Natural killer cell treated with Interleukin-12 subunit alpha and Interleukin-12 subunit beta and Interleukin-15 and Interleukin-18, amount 100 ng/mL, for 72 hours (primary cell): ENCODE measurements around the gene CIAO3. TPM values are rescaled to one million over a fixed set of nuclear protein-coding genes. Genes with fewer than 3 reads are reported as not detected.

Experiments used
- ATAC-seq, 2 donors: fragments of 150-1000 bp; cut with Tn5 transposase in 1 of 2; sonication (Bioruptor Pico), chemical (Tn5 transposase) in 1 of 2; 2 replicates each; pipeline ENCODE4 v1.10.0; 2021
- DNase-seq: peaks from one replicate; pipeline ENCODE4 v3.0.0; 2022; ENCODE audit warnings: low spot score
- H3K27ac Mint-ChIP-seq, 2 donors: 1 replicate in 1 of 2; 2 replicates in 1 of 2; pipeline ENCODE4 v1.8.0; 2022; ENCODE audit warnings: mixed read lengths in 2 of 2, mild to moderate bottlenecking in 1 of 2, moderate library complexity in 1 of 2
- H3K27me3 Mint-ChIP-seq, 2 donors: 1 replicate in 1 of 2; 2 replicates in 1 of 2; pipeline ENCODE4 v1.8.0; 2022; ENCODE audit warnings: mixed read lengths in 2 of 2
- H3K36me3 Mint-ChIP-seq: one replicate; pipeline ENCODE4 v1.8.0; 2022; ENCODE audit warnings: mixed read lengths
- H3K4me1 Mint-ChIP-seq, 2 donors: 1 replicate in 1 of 2; 2 replicates in 1 of 2; pipeline ENCODE4 v1.8.0; 2022; ENCODE audit warnings: low read depth in 2 of 2, mixed read lengths in 2 of 2, mild to moderate bottlenecking in 1 of 2
- H3K4me3 Mint-ChIP-seq: one replicate; pipeline ENCODE4 v1.8.0; 2022; ENCODE audit warnings: mixed read lengths
- H3K9me3 Mint-ChIP-seq: 2 replicates; pipeline ENCODE4 v1.8.0; 2022; ENCODE audit warnings: mixed read lengths
- total RNA-seq, 2 donors: library from RNA; stranded (reverse); gene quantifications; one replicate each; pipeline ENCODE4 v1.2.3, GENCODE V29; 2022

CIAO3 gene
- total RNA-seq, 2 donors from 2014 or later: 26.9 to 54.0 TPM

DNA sequence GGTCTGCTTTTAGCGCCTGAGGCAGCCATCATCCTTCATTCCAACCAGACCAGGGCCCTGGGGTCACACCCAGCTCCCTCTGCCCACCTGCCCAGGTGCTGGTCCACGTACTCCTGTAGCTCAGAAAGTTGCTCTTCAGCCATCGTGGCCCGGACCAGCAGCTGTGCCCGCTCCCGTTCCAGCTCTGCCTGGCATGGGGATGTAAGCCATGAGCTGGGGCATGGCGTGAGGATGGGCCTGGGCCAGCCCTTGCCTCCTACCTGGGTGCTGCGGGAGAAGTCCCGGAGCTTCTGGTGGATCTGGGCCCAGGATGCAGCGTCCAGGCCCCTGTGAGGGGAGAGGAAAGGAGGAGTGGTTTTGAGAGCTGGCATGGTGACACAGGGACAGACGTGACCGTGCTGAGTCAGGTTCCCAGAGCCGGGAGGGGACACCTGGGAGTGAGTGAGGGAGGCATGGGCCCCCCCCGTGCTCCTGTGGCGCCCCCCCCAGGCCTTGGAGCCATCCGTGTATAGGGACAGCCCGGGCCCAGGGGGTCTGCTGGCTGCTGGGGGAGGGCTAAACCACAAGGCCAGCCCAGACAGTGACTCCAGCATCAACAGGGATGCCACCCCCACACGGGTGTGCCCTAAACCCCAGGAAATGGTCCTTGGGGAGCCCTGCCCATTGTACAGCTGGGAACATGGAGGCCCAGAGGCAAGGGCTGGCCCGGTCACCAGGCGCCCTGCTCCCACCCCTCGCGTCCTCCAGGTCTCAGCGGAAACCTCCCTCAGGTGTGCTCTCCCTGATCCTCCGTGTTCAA is 17.8 kb downstream of the CIAO3 start:
- peak overlapping the region; percentile 34 for H3K4me3 Mint-ChIP-seq
- no peaks in the 10 kb centered on the region for H3K36me3 Mint-ChIP-seq
- no peak for ATAC-seq
- H3K9me3 Mint-ChIP-seq: no peaks in the 10 kb centered on the region
- no peaks in the 10 kb centered on the region for H3K27me3 Mint-ChIP-seq
- peaks cover 0 to 15% of the 10 kb centered on the region in 2 donors for H3K4me1 Mint-ChIP-seq
- DNase-seq: no peak
- no peak overlapping the region for H3K27ac Mint-ChIP-seq

DNA sequence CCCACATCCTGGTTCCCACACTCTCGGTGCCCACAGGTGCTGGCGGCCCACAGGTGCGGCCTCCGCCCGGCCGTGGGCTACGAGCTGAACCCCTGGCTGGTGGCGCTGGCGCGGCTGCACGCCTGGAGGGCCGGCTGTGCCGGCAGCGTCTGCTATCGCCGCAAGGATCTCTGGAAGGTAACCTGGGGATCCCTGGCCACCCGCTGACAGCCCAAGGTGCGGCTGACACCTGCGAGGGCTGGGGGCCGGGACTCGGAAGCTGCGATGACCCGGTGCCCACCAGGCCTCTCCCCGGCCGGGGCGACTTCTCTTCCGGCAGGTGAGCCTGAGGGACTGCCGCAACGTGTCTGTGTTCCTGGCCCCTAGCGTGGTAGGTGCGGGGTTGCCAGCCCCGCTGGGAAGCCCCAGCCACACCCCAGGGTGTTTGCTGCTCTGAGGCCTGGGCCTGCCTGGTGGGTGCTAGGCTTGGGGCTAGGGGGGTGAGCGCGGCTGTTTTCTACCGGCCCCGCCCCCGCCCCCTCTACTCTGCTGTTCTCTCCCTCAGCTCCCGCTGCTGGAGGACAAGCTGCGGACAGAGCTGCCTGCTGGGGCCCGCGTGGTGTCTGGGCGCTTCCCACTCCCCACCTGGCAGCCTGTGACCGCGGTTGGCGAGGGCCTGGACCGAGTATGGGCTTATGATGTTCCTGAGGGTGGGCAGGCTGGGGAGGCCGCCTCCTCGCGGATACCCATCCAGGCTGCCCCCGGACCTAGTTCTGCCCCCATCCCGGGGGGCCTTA is 18.8 kb downstream of the CIAO3 start:
- Mint-ChIP-seq H3K4me1 (peaks cover 0 to 15% of the 10 kb centered on the region in 2 donors), H3K36me3 (no peaks in the 10 kb centered on the region), H3K27ac (no peak overlapping the region), H3K27me3 (no peaks in the 10 kb centered on the region), H3K4me3 (peak overlapping the region; percentile 49), H3K9me3 (no peaks in the 10 kb centered on the region)
- no peak for ATAC-seq
- no peak for DNase-seq

DNA sequence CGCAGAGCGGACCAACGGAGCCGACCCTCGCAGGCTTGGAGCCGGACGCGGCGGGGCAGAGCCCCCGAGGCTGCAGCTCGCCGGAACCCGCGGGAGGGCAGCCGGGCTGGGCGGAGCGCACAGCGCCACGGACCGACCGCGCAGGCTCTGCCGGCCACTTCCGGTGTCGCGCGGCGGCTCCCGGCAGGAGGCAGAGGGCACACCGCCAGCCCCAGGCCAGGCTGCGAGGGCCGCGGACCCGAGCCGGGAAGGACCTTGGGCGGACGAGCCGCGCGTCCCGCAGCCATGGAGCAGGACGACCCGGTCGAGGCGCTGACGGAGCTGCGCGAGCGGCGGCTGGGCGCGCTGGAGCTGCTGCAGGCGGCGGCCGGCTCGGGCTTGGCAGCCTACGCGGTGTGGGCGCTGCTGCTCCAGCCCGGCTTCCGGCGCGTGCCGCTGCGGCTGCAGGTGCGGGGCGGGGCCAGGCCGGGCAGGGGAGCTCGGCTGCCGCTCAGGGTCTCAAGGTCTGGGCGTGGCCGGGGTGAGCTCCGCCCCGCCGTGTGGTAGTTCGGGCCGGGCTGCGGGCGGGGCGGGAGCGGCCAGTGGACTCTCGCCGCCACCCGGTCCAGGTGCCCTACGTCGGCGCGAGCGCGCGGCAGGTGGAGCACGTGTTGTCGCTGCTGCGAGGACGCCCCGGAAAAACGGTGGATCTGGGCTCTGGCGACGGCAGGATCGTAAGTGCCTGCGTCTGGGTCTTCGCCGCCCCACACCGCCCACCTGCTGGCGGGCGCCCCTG is 19.6 kb downstream of the CIAO3 start, which contains the start of gene ANTKMT:
TSS of gene ANTKMT (plus strand) at position 157 of the 775 bp plus-strand sequence. CDS start at position 286, 129 bp downstream.
- H3K4me3 Mint-ChIP-seq: peak within 1 kb of the TSS; percentile 79
- no peaks in the 10 kb centered on the region for H3K9me3 Mint-ChIP-seq
- peak within 1 kb of the TSS; percentile 41 to 57 for H3K27ac Mint-ChIP-seq
- H3K27me3 Mint-ChIP-seq: no peaks in the 10 kb centered on the region
- peaks cover 0 to 15% of the 10 kb centered on the region in 2 donors for H3K4me1 Mint-ChIP-seq
- ATAC-seq: peak; percentile 83 to 90
- DNase-seq: peak; percentile 88
- H3K36me3 Mint-ChIP-seq: no peaks in the 10 kb centered on the region

DNA sequence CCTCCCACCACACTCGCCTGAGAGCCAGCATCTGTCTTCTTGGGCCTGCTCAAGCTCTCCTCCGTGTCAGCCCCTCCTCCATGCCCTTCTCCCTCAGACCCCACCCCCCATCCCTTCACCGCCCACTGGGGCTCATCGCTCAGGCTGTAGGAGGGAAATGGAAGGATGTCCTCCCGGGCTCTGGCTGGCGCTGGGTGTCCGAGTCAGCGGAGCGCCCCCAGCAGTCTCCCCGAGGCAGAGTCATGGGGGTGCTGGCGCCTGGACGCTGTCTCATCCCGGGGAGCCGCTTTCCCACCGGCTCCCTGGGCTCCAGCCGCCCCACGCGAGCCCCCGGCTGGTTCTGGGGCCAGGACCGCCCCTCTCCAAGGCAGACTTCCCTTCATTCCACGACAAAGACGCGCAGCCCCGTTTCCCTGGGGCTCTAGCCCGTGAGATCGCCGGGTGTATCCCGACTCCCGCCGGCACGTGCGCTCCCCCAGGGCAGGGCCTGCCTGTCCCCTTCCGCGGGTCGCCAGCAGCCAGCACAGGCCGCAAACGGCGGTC is 20.3 kb downstream of the CIAO3 start:
- Mint-ChIP-seq H3K27me3 (no peaks in the 10 kb centered on the region), H3K4me1 (peaks cover 0 to 15% of the 10 kb centered on the region in 2 donors), H3K9me3 (no peaks in the 10 kb centered on the region), H3K4me3 (peak overlapping the region; percentile 79), H3K27ac (peak overlapping the region; percentile 41 to 57), H3K36me3 (no peaks in the 10 kb centered on the region)
- no peak for DNase-seq
- peak; percentile 29 to 37 for ATAC-seq

DNA sequence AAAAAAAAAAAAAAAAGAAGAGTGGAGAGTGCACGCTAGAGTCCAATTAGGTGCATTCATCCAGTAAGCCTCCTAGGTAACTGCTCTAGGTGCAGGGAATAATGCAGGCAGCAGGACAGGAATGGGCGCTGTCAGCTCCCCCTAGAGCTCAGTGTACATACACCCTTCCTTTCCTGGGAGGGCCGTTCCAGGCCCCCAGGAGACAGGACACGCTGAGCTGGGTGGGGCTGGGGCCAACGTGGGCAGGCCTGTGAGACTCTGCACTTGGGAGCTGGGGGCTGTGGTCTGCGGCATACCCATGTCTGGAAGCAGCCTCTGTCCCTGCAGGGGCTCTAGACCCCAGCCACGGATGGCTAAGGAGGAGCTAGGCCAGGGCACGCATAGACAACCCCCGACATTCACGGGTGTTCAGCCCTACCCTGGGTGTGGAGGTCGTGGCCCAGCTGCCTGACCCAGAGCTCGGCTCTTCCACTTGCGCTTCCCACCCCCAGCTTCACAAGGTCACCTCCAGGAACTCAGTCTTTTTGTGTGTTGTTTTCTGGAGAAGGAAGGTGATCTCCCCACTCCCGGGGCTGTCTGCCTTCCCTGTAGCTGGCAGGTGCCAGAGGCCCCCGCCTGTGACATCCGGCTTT is 20.9 kb downstream of the CIAO3 start:
- Mint-ChIP-seq H3K27me3 (no peaks in the 10 kb centered on the region), H3K9me3 (no peaks in the 10 kb centered on the region), H3K4me1 (peaks cover 0 to 15% of the 10 kb centered on the region in 2 donors), H3K27ac (peak overlapping the region; percentile 41 to 57), H3K4me3 (peak overlapping the region; percentile 79), H3K36me3 (no peaks in the 10 kb centered on the region)
- DNase-seq: no peak
- no peak for ATAC-seq

DNA sequence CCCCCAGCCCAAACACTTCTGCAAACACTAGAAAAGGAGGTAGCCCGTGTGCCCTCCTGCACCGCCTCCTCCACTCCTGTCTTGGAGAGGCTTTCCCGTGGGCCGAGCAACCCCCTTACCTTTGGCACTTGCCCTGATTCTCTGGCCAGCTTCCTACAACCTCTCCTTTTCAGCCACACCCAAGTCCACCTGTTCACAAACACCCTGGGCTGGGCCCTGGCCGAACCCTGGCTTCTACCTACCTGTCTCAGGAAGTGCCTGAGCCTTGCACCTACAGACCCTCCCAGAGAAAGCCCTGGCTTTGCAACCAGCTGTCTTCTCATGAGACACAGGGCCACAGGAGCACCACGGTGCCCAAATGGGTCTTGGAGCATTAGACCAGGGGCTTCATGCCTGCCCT is 21.9 kb downstream of the CIAO3 start:
- ATAC-seq (no peak), DNase-seq (no peak)
- Mint-ChIP-seq H3K9me3 (no peaks in the 10 kb centered on the region), H3K27me3 (no peaks in the 10 kb centered on the region), H3K4me3 (peak overlapping the region; percentile 79), H3K27ac (no peak overlapping the region), H3K36me3 (no peaks in the 10 kb centered on the region), H3K4me1 (peaks cover 0 to 15% of the 10 kb centered on the region in 2 donors)

DNA sequence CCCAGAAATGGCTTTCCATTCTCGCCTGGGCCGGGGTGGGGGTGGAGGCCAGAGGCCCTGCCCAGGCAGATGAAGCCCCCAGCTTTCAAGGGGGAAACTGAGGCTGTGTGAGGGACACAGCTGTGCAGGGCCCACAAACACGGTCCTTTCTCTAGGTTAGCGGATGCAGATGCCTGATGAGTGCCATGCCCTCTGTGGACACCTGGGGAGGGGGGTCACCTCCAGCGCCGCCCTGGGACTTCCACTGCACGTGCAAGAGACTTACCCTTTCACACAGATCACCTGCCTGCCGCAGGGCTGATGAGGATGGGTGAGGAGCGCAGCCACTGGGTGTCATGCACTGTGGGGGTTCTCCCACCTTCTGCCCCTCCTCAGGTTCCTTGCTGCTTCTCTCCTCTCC is 22.4 kb downstream of the CIAO3 start:
- peaks cover 0 to 15% of the 10 kb centered on the region in 2 donors for H3K4me1 Mint-ChIP-seq
- no peak overlapping the region for H3K4me3 Mint-ChIP-seq
- no peaks in the 10 kb centered on the region for H3K27me3 Mint-ChIP-seq
- no peak for DNase-seq
- no peak overlapping the region for H3K27ac Mint-ChIP-seq
- ATAC-seq: no peak
- no peaks in the 10 kb centered on the region for H3K36me3 Mint-ChIP-seq
- no peaks in the 10 kb centered on the region for H3K9me3 Mint-ChIP-seq

DNA sequence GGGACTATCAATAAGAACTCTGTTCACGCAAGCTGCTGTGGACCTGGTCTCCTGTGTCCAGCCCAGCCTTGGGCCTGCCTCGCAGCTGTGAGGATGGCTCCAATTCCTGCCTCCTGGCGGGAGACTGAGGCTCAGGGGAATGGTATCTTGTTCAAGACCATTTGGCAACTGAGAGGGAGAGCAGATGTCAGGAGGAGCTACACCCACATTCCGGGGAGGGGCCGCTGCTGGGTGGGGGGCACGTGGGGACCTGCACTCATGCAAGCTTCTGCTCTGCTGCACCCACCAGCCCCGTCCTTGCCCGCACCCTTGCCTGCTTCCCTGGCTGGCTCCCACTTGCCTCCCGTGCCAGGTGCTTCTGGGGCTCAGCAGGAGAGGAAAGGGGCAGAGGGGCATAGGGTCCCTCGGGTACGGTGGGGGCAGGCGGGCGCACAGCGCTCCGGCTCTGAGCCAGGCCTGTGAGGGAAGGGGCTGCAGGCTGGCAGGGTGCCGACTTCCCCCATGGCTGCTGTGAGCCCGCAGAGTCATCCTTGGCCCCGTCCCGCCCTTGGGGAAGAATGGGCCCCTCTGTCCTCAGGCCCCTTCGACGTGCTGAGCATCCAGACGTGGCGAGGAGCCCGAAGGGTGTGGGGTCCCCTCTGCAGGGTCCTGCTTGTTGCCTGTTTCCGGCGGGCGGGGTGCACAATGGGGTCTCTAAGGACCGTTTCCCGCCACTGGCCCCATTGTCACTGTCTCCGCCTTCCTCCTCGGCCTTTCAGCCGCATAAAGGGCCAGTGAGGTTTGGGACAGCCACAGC is 23.1 kb downstream of the CIAO3 start:
- ATAC-seq (no peak), DNase-seq (no peak)
- Mint-ChIP-seq H3K27me3 (peaks cover 0 to 2% of the 10 kb centered on the region in 2 donors), H3K36me3 (no peaks in the 10 kb centered on the region), H3K27ac (no peak overlapping the region), H3K4me3 (no peak overlapping the region), H3K9me3 (no peaks in the 10 kb centered on the region), H3K4me1 (peaks cover 0 to 16% of the 10 kb centered on the region in 2 donors)

DNA sequence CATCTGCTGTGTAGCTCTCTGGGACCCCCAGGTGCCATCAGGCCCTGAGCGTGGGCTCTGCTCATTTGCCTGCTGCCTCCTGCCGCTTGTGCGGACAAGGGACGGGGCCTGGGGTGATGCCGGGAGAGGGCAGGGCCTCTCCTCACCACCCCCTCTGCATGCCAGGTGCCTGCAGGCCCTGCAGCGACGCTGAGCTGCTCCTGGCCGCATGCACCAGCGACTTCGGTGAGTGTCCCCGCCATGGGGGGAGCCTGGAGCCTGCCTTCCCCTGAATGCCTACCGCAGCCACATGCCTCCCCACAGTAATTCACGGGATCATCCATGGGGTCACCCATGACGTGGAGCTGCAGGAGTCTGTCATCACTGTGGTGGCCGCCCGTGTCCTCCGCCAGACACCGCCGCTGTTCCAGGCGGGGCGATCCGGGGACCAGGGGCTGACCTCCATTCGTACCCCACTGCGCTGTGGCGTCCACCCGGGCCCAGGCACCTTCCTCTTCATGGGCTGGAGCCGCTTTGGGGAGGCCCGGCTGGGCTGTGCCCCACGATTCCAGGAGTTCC is 23.9 kb downstream of the CIAO3 start:
- Mint-ChIP-seq H3K27ac (no peak overlapping the region), H3K4me3 (peak overlapping the region; percentile 30), H3K36me3 (no peaks in the 10 kb centered on the region)

DNA sequence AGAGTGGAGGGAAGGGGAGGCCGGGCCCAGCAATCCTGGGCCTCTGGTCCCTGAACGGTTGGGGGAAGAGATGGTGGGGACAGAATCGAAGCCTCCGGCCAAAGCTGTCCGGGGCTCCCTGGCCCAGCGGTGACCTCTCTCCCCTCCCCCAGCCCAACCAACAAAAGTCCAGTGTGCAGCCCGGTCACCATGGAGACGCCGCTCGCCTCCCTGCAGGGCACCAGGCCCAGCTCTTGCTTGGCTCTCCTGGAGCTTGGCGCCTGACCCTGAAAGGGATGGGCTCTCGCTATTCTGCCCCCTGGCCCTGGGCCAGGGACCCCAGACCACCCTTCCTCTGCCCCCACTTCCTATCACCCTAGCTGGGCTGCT is 24.6 kb downstream of the CIAO3 start:
- DNase-seq: no peak
- Mint-ChIP-seq H3K27ac (no peak overlapping the region), H3K4me1 (peaks cover 0 to 16% of the 10 kb centered on the region in 2 donors), H3K4me3 (peak overlapping the region; percentile 30), H3K27me3 (peaks cover 0 to 3% of the 10 kb centered on the region in 2 donors), H3K36me3 (no peaks in the 10 kb centered on the region), H3K9me3 (no peaks in the 10 kb centered on the region)
- ATAC-seq: no peak

More for the DNA sequence above, 23.9 kb downstream of the CIAO3 start:
- Mint-ChIP-seq H3K27me3 (peaks cover 0 to 3% of the 10 kb centered on the region in 2 donors), H3K4me1 (peaks cover 0 to 16% of the 10 kb centered on the region in 2 donors), H3K9me3 (no peaks in the 10 kb centered on the region)
- DNase-seq: no peak
- no peak for ATAC-seq

DNA sequence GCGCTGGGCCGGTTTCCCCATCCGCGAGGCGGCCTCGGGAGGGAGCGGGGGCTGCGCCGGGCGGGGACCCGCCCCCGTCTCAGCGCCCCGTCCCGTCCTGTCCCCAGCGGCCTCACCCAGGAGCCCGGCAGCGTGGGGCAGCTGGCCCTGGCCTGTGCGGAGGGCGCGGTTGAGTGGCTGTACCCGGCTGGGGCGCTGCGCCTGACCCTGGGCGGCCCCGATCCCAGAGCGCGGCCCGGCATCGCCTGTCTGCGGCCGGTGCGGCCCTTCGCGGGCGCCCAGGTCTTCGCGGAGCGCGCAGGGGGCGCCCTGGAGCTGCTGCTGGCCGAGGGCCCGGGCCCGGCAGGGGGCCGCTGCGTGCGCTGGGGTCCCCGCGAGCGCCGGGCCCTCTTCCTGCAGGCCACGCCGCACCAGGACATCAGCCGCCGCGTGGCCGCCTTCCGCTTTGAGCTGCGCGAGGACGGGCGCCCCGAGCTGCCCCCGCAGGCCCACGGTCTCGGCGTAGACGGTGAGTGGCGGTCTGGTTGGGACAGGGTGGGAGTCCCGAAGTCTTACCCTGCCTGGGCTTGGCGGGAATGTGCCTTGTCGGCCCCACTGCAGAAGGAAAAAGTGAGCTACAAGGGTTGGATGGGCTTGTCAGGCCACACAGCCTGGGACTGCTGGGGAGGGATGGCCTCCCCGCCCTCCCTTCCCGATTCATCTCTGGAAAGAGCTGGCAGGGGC is 25.2 kb downstream of the CIAO3 start:
- DNase-seq (no peak), ATAC-seq (peak; percentile 34)
- no peaks in the 10 kb centered on the region for H3K36me3 Mint-ChIP-seq
- H3K9me3 Mint-ChIP-seq: no peaks in the 10 kb centered on the region
- H3K4me3 Mint-ChIP-seq: peak overlapping the region; percentile 30
- H3K27me3 Mint-ChIP-seq: peaks cover 0 to 3% of the 10 kb centered on the region in 2 donors
- H3K27ac Mint-ChIP-seq: no peak overlapping the region
- peaks cover 0 to 16% of the 10 kb centered on the region in 2 donors for H3K4me1 Mint-ChIP-seq
